ENCODE results near the gene HNF4A.
"Not testable (repeated sequence)": the region's sequence is repeated elsewhere in the genome, so short reads cannot be mapped to it uniquely, and the experiment has no call there.

Gene HNF4A

DNA sequence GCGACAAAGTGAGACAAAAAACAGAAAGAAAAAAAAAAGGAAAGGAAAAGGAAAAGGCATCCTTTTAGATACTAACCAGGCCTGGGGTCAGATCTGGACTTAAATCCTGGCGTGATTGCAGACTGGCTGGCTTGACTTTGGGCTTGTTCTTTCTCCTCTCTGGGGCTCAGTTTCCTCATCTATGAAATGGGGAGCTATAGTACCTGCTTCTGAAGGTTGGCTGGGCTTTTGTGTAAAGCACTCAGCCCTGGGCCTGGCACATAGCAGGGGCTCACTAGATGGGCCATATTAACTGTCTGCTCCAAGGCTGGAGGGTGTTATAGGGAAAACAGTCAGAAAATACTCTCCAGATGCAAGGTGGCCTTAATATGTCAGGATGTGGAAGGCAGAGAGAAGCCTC is 19.8 kb upstream of the HNF4A start:
- Mint-ChIP-seq H3K27me3 (peaks cover 13% of the 10 kb centered on the region), H3K4me1 (ENCODE audit: low read depth) (no peaks in the 10 kb centered on the region), H3K4me3 (no peak overlapping the region), H3K9me3 (no peaks in the 10 kb centered on the region), H3K36me3 (ENCODE audit: low read depth) (no peaks in the 10 kb centered on the region), H3K27ac (no peak overlapping the region)
- DNase-seq, result no peak

DNA sequence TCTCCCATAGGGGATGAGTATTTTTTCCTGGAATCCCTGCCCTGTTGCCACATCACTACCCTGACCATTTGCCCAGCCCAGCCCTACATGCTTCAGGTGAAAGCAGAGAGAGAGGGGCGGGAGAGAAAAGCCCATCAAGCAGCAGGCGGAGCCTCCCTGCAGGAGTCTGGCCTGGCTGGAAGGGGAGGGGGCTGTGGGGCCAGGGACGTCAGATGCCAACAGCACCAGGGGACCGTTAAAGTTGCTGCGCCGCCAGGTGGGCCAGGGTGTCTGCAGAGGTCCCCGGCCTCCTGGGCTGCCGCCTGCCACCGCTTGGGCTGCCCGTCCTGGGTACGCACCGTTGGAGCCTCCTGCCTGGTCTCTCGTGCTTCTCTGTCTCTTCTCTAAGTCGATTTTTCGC is 19.4 kb upstream of the HNF4A start:
- no peak for DNase-seq
- H3K27me3 Mint-ChIP-seq, result peaks cover 13% of the 10 kb centered on the region
- H3K4me1 Mint-ChIP-seq (ENCODE audit: low read depth), result no peaks in the 10 kb centered on the region
- no peaks in the 10 kb centered on the region for H3K36me3 Mint-ChIP-seq (ENCODE audit: low read depth)
- H3K4me3 Mint-ChIP-seq, result no peak overlapping the region
- no peak overlapping the region for H3K27ac Mint-ChIP-seq
- no peaks in the 10 kb centered on the region for H3K9me3 Mint-ChIP-seq

DNA sequence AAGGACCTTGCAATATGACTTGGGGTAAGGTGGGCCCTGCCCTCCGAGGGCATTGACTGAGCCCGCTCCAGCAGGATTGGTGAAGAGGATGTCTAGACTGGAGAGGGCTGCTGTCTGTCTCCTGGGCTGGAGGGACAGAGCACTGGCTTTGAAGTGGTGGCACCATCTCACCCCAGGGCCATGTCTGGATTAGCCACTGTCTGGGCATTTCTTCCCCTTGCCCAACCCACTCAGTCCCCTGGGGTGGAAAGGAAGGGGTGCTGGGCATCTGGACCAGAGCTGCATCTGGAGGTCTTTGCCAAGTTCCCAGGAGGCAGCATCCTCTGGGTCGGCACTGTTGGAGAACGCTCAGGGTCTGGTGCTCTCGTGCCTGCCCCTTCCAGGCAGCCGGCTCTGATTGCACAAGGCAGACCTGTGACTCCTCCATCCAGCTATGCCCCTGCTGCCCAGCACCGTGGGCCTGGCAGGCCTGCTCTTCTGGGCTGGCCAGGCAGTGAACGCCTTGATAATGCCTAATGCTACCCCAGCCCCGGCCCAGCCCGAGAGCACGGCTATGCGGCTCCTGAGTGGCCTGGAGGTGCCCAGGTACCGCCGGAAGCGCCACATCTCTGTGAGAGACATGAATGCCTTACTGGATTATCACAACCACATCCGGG is 18.6 kb upstream of the HNF4A start, which contains the start of gene R3HDML:
Gene R3HDML, plus strand, starts transcription at position 319 of the 656 bp plus-strand sequence. Its CDS starts 115 bp downstream, at position 434.
- no peak within 1 kb of the TSS for H3K4me3 Mint-ChIP-seq
- no peaks in the 10 kb centered on the region for H3K9me3 Mint-ChIP-seq
- H3K27ac Mint-ChIP-seq, result no peak within 1 kb of the TSS
- DNase-seq, result no peak
- no peaks in the 10 kb centered on the region for H3K36me3 Mint-ChIP-seq (ENCODE audit: low read depth)
- H3K4me1 Mint-ChIP-seq (ENCODE audit: low read depth), result no peaks in the 10 kb centered on the region
- peaks cover 13% of the 10 kb centered on the region for H3K27me3 Mint-ChIP-seq

DNA sequence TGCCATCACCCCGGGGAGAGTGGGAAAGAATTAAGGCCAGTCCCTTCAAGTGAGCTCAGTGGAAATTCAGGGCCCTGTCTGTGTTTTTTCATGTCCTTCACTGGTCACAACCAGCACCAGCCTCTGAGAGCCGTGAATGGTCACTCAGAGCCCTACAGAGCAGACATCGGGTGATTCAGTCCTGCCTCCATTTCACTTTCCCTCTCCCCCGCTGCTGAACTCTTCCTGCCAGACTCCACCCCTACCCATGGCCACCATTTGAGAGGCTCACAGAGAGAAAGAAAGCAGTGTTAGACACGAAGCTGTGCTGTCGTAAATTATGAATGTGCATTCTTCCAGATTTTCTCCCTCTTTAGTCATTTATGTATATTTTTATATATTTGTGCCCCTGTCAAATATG is 13.3 kb upstream of the HNF4A start:
- H3K36me3 Mint-ChIP-seq (ENCODE audit: low read depth), result no peaks in the 10 kb centered on the region
- H3K27me3 Mint-ChIP-seq, result peaks cover 3% of the 10 kb centered on the region
- H3K9me3 Mint-ChIP-seq, result no peaks in the 10 kb centered on the region
- H3K4me1 Mint-ChIP-seq (ENCODE audit: low read depth), result no peaks in the 10 kb centered on the region
- H3K27ac Mint-ChIP-seq, result no peak overlapping the region
- no peak for DNase-seq
- no peak overlapping the region for H3K4me3 Mint-ChIP-seq

DNA sequence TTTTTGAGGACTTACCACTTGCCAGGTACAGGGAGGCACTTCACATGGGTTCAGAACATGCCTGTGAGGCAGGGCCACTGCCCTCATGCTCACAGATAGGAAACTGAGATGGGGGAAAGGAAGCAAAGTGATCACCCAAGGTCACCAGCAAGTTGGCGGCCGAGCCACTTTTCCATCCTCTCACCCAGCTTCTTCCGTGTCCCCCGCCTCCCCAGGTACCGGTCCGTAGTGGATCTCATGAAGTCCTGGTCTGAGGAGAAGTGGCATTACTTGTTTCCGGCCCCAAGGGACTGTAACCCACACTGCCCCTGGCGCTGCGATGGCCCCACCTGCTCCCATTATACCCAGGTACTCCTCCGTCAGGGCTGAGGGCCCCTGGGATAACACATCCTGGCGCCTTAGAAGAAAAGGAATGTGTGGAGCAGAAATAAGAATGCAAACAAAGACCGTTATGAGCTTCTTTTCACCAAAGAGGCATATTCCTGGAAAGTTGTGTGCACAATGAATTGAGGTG is 12.3 kb upstream of the HNF4A start:
- Mint-ChIP-seq H3K27ac (no peak overlapping the region), H3K4me3 (no peak overlapping the region)

DNA sequence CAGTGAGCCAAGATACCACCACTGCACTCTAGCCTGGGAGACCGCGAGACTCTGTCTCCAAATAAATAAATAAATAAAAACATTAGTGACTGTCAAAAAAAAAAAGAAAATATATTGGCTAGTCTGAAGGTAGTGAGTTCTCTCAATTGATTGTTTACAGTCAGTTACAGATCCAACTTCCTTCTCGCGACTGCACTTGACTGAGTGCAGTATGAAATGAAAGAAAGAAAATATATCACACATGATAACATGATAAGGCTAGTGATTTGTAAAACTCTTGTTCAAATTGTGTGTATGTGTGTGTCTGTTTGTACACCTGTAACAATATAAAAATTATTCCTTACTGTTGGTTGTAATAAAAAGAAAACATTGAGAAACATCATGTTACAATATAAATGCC is 10.8 kb upstream of the HNF4A start:
- Mint-ChIP-seq H3K36me3 (ENCODE audit: low read depth) (no peaks in the 10 kb centered on the region), H3K27me3 (peaks cover 3% of the 10 kb centered on the region), H3K4me3 (no peak overlapping the region), H3K27ac (no peak overlapping the region), H3K9me3 (no peaks in the 10 kb centered on the region), H3K4me1 (ENCODE audit: low read depth) (no peaks in the 10 kb centered on the region)
- DNase-seq, result no peak

More for the DNA sequence above, 12.3 kb upstream of the HNF4A start:
- Mint-ChIP-seq H3K4me1 (ENCODE audit: low read depth) (no peaks in the 10 kb centered on the region), H3K9me3 (no peaks in the 10 kb centered on the region), H3K36me3 (ENCODE audit: low read depth) (no peaks in the 10 kb centered on the region), H3K27me3 (no peaks in the 10 kb centered on the region)
- no peak for DNase-seq

DNA sequence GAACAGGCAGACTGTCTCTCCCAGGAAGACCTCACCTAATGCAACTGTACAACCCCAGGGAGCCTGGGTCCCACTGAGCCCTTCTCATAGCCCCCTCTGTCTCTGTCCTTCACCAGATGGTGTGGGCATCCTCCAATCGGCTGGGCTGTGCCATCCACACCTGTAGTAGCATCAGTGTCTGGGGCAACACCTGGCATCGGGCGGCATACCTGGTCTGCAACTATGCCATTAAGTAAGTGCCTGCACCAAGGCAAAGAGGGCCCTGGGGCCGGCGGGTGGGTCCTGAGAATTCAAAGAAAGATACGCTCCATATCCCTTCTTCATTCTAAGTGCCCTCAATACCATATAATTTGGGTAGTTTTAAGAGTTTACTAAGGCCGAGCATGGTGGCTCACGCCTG is 10.4 kb upstream of the HNF4A start:
- Mint-ChIP-seq H3K27ac (no peak overlapping the region), H3K9me3 (no peaks in the 10 kb centered on the region), H3K4me3 (no peak overlapping the region), H3K27me3 (peaks cover 3% of the 10 kb centered on the region), H3K36me3 (ENCODE audit: low read depth) (no peaks in the 10 kb centered on the region), H3K4me1 (ENCODE audit: low read depth) (no peaks in the 10 kb centered on the region)
- DNase-seq, result no peak

DNA sequence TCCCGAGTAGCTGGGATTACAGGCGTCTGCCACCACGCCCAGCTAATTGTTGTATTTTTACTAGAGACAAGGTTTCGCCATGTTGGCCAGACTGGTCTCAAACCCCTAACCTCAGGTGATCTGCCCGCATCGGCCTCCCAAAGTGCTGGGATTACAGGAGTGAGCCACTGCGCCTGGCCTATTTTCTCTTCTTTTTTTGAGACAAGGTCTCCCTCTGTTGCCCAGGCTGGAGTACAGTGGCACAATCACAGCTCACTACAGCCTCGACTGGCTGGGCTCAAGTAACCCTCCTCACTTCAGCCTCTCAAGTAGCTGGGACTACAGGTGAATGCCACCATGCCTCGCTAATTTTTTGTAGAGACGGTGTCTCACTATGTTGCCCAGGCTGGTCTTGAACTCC is 9.6 kb upstream of the HNF4A start:
- H3K36me3 Mint-ChIP-seq (ENCODE audit: low read depth); H3K4me3 Mint-ChIP-seq; H3K27me3 Mint-ChIP-seq; DNase-seq; H3K9me3 Mint-ChIP-seq; H3K4me1 Mint-ChIP-seq (ENCODE audit: low read depth); H3K27ac Mint-ChIP-seq: not testable (repeated sequence)

DNA sequence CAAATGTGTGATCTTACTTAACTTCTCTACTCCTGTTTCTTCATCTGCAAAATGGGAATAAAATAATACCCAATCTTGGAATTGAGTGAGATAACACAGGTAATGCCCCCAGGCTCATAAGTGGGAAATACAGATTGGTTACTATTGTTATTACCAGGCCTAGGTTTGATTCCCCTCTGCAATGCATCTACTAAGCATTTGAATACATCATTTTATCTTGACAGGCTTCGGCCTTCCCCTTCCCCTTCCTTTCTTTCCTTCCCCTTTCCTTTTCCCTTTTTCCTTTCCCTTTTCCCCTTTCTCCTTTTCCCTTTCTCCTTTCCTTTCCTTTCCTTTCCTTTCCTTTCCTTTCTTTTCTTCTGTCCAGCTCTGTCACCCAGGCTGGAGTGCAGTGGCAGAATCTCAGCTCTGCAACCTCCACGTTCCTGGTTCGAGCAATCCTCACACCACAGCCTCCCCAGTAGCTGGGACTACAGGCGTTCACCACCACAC is 7.3 kb upstream of the HNF4A start:
- H3K4me1 Mint-ChIP-seq (ENCODE audit: low read depth), result no peaks in the 10 kb centered on the region
- no peak overlapping the region for H3K27ac Mint-ChIP-seq
- no peak overlapping the region for H3K4me3 Mint-ChIP-seq
- peaks cover 6% of the 10 kb centered on the region for H3K27me3 Mint-ChIP-seq
- no peaks in the 10 kb centered on the region for H3K9me3 Mint-ChIP-seq
- DNase-seq, result no peak
- H3K36me3 Mint-ChIP-seq (ENCODE audit: low read depth), result no peaks in the 10 kb centered on the region

DNA sequence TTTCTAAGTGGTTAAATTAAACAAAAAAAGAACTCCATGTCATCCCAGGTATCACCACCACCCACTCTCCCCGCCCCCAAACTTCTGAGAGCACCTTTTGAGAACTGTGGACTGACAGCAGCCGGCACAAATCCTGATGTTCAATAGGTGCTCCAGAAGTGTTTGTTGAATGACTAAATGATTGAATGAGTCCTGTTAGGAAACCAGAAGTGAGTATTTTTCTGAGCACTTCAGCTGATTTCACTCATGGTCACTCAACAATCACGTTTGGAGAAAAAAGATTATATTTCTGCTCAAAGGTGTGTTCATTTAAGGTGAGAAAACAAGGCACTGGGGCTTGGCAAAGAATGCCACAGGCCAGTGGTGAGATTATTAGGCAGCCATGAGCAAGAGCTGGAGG is 6.2 kb upstream of the HNF4A start:
- H3K27ac Mint-ChIP-seq, result no peak overlapping the region
- no peaks in the 10 kb centered on the region for H3K4me1 Mint-ChIP-seq (ENCODE audit: low read depth)
- no peaks in the 10 kb centered on the region for H3K9me3 Mint-ChIP-seq
- H3K27me3 Mint-ChIP-seq, result peaks cover 6% of the 10 kb centered on the region
- H3K4me3 Mint-ChIP-seq, result no peak overlapping the region
- H3K36me3 Mint-ChIP-seq (ENCODE audit: low read depth), result no peaks in the 10 kb centered on the region
- DNase-seq, result no peak

DNA sequence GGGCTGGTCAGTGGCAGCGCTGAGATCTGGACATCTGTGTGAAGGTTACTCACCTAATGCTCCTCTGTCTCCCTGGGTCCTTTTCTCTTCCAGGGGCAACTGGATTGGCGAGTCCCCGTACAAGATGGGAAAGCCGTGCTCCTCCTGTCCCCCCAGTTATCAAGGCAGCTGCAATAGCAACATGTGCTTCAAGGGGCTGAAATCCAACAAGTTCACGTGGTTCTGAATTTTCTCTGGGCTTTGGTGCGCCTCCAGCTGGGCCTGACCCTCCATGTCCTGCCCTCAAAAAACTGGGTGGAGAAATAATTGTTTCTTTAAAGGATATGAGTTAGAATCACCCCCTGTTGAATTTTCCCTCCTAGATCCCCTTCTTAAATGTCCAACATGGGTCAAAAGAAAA is 4.9 kb upstream of the HNF4A start:
- Mint-ChIP-seq H3K4me3 (no peak overlapping the region), H3K36me3 (ENCODE audit: low read depth) (no peaks in the 10 kb centered on the region), H3K4me1 (ENCODE audit: low read depth) (no peaks in the 10 kb centered on the region), H3K9me3 (no peaks in the 10 kb centered on the region), H3K27ac (no peak overlapping the region), H3K27me3 (peaks cover 6% of the 10 kb centered on the region)
- DNase-seq, result no peak

DNA sequence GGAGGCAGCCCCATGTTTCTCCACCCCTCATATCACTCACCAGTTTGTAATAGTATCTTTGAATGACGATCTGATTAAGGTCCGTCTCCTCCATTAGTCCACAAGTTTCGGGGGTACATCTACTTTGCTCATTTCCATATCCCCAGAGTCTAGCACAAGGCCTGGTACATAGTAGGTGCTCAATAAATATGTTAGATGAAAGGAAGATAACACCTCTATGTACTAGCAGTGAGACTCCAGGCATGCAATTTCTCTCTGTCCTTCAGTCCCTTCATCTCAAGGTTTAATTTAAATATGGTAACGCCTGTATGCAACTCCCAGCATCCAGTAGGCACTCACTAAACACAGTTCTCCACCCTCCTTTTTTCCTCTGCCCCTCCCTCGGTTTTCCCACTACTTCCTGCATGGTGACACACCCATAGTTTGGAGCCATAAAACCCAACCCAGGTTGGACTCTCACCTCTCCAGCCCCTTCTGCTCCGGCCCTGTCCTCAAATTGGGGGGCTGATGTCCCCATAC is 461 bp upstream of the HNF4A start:
- H3K4me3 Mint-ChIP-seq, result no peak overlapping the region
- no peaks in the 10 kb centered on the region for H3K36me3 Mint-ChIP-seq (ENCODE audit: low read depth)
- H3K27ac Mint-ChIP-seq, result no peak overlapping the region
- no peaks in the 10 kb centered on the region for H3K9me3 Mint-ChIP-seq
- DNase-seq, result no peak
- H3K27me3 Mint-ChIP-seq, result peaks cover 9% of the 10 kb centered on the region
- no peaks in the 10 kb centered on the region for H3K4me1 Mint-ChIP-seq (ENCODE audit: low read depth)

DNA sequence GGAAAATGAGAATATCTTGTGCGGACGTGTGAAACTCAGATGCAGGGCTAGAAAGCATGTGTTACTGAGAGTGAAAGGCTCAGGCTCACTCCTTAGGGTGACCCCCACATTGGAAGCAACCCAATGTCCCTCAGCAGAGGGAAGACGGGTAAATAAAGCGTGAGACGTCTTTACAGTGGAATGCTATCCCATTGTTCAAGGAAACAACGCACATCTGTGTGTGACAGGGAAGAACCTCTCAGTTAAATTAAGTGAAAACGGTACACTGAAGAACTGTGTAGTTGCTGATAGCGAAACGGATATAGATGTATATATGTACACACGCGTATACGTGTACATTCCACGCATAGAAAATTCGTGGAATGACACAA is 839 bp downstream of the HNF4A start:
- no peak overlapping the region for H3K27ac Mint-ChIP-seq
- H3K27me3 Mint-ChIP-seq, result peaks cover 9% of the 10 kb centered on the region
- no peak overlapping the region for H3K4me3 Mint-ChIP-seq
- no peaks in the 10 kb centered on the region for H3K36me3 Mint-ChIP-seq (ENCODE audit: low read depth)
- DNase-seq, result no peak
- no peaks in the 10 kb centered on the region for H3K9me3 Mint-ChIP-seq
- no peaks in the 10 kb centered on the region for H3K4me1 Mint-ChIP-seq (ENCODE audit: low read depth)

DNA sequence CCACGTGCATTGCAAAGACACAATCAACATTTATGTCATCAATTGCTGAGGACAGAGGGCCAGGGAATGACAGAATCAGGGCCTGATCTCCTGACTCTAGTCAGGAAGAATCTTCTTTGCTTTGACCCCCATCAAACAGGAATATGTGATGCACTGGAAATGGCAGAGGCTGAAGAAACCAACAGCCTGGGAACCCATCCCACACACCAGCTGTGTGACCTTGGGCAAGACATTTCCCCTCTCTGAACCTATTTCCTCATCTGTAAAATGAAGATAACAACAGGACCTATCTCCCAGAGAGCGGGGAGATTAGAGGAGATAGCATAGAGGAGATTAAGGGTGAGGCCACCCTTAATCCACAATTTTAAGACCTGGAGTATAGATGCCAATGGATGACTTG is 1.5 kb downstream of the HNF4A start:
- Mint-ChIP-seq H3K27ac (no peak overlapping the region), H3K36me3 (ENCODE audit: low read depth) (no peaks in the 10 kb centered on the region), H3K4me3 (no peak overlapping the region), H3K9me3 (no peaks in the 10 kb centered on the region), H3K27me3 (peaks cover 9% of the 10 kb centered on the region), H3K4me1 (ENCODE audit: low read depth) (no peaks in the 10 kb centered on the region)
- DNase-seq, result no peak

DNA sequence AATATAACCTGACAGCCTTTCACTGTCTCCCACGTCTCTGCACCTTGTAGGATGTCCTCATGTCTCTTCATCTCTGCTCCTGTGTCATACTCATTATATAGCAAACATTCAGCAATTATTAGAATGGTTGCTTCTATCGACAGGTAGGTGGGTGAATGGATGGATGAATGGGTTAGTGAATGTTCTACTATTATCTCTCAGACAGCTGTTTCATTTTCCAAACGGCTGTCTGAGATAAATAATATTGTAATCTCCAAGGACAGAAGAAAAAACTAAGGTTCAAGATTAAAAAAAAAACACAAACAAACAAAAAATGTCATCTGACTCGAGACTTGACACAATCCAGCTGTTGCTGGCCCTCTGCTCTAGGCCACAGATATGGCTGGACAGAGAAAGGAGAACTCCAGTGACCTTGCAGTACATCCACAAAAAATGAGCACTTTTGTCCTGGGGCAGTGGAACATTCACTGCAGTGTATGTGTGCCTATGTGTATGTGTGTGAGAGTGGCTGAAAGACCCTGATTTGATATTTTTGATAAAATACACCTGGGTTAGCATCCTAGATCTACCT is 2.1 kb downstream of the HNF4A start:
- peaks cover 5% of the 10 kb centered on the region for H3K27me3 Mint-ChIP-seq
- no peaks in the 10 kb centered on the region for H3K9me3 Mint-ChIP-seq
- H3K36me3 Mint-ChIP-seq (ENCODE audit: low read depth), result no peaks in the 10 kb centered on the region
- DNase-seq, result no peak
- no peak overlapping the region for H3K27ac Mint-ChIP-seq
- no peak overlapping the region for H3K4me3 Mint-ChIP-seq
- no peaks in the 10 kb centered on the region for H3K4me1 Mint-ChIP-seq (ENCODE audit: low read depth)
